H9 (cell line): Measurements from ENCODE around the gene MYO1F. TPM values are rescaled to one million over a fixed set of nuclear protein-coding genes. Genes with fewer than 3 reads are reported as not detected.
"Not testable (repeated sequence)": the region's sequence is repeated elsewhere in the genome, so short reads cannot be mapped to it uniquely, and the experiment has no call there.

Source experiments
- DNase-seq: peaks from one replicate; pipeline ENCODE4 v3.0.0-alpha.2; 2017
- H2AFZ ChIP-seq: one replicate; pipeline ENCODE4 v1.6.1; 2013; ENCODE audit warnings: mild to moderate bottlenecking, low read length, control low read depth, moderate library complexity
- H2AK5ac ChIP-seq: 2 replicates; pipeline ENCODE4 v1.6.1; 2013; ENCODE audit warnings: low read length, control low read depth, mixed read lengths; ENCODE audit not compliant: insufficient read length
- H2BK120ac ChIP-seq: one replicate; pipeline ENCODE4 v1.6.1; 2013; ENCODE audit warnings: low read depth, mild to moderate bottlenecking, low read length, control low read depth, inconsistent platforms; ENCODE audit not compliant: poor library complexity, severe bottlenecking
- H2BK12ac ChIP-seq: 2 replicates; pipeline ENCODE4 v1.6.1; 2013; ENCODE audit warnings: low read length, control low read depth, mixed read lengths, low read depth; ENCODE audit not compliant: insufficient read length
- H2BK15ac ChIP-seq: 2 replicates; pipeline ENCODE4 v1.6.1; 2013; ENCODE audit warnings: low read depth, low read length, control low read depth
- H2BK20ac ChIP-seq: one replicate; pipeline ENCODE4 v1.6.1; 2013; ENCODE audit warnings: low read depth, mild to moderate bottlenecking, low read length, control low read depth, inconsistent platforms; ENCODE audit not compliant: poor library complexity, severe bottlenecking
- H2BK5ac ChIP-seq: 2 replicates; pipeline ENCODE4 v1.6.1; 2013; ENCODE audit warnings: low read length, control low read depth, mixed read lengths; ENCODE audit not compliant: insufficient read length
- H3K14ac ChIP-seq: 2 replicates; pipeline ENCODE4 v1.6.1; 2013; ENCODE audit warnings: low read length, control low read depth; ENCODE audit not compliant: insufficient read depth
- H3K18ac ChIP-seq: 2 replicates; pipeline ENCODE4 v1.6.1; 2013; ENCODE audit warnings: low read depth, mild to moderate bottlenecking, mixed read lengths, low read length, control low read depth; ENCODE audit not compliant: insufficient read length
- H3K23ac ChIP-seq: 2 replicates; pipeline ENCODE4 v1.6.1; 2013; ENCODE audit warnings: low read length, control low read depth, mixed read lengths, low read depth; ENCODE audit not compliant: insufficient read length
- H3K23me2 ChIP-seq: 2 replicates; pipeline ENCODE4 v1.6.1; 2013; ENCODE audit warnings: low read depth, mild to moderate bottlenecking, mixed read lengths, low read length, control low read depth; ENCODE audit not compliant: insufficient read length, poor library complexity, severe bottlenecking
- H3K27ac ChIP-seq: 2 replicates; pipeline ENCODE4 v1.5.1; 2013; ENCODE audit warnings: low read length, control low read depth, mixed read lengths, low read depth; ENCODE audit not compliant: insufficient read length
- H3K27me3 ChIP-seq: 2 replicates; pipeline ENCODE4 v1.6.1; 2013; ENCODE audit warnings: low read length, control low read depth, inconsistent platforms; ENCODE audit not compliant: insufficient read depth
- H3K4ac ChIP-seq: 2 replicates; pipeline ENCODE4 v1.6.1; 2013; ENCODE audit warnings: low read depth, mild to moderate bottlenecking, control low read depth, inconsistent platforms, low read length, moderate library complexity
- H3K4me1 ChIP-seq: 2 replicates; pipeline ENCODE4 v1.6.1; 2013; ENCODE audit warnings: low read length, control low read depth, inconsistent platforms; ENCODE audit not compliant: insufficient read depth
- H3K4me2 ChIP-seq: 2 replicates; pipeline ENCODE4 v1.6.1; 2013; ENCODE audit warnings: low read length, control low read depth, mixed read lengths; ENCODE audit not compliant: insufficient read length, insufficient read depth
- H3K56ac ChIP-seq: 2 replicates; pipeline ENCODE4 v1.6.1; 2013; ENCODE audit warnings: low read depth, mild to moderate bottlenecking, mixed read lengths, low read length, control low read depth; ENCODE audit not compliant: insufficient read length
- H3K79me1 ChIP-seq: 2 replicates; pipeline ENCODE4 v1.6.1; 2013; ENCODE audit warnings: low read depth, mild to moderate bottlenecking, moderate library complexity, low read length, control low read depth, inconsistent platforms; ENCODE audit not compliant: insufficient read depth, poor library complexity, severe bottlenecking
- H3K79me2 ChIP-seq: 2 replicates; pipeline ENCODE4 v1.6.1; 2013; ENCODE audit warnings: low read length, control low read depth, inconsistent platforms; ENCODE audit not compliant: insufficient read depth
- H3K9ac ChIP-seq: 2 replicates; pipeline ENCODE4 v1.6.1; 2013; ENCODE audit warnings: low read length, control low read depth, mixed read lengths; ENCODE audit not compliant: insufficient read length; ENCODE audit errors: extremely low read depth
- H3K9me3 ChIP-seq: one replicate; pipeline ENCODE4 v1.6.1; 2013; ENCODE audit warnings: low read depth, low read length, inconsistent platforms; ENCODE audit not compliant: control insufficient read depth
- H3T11ph ChIP-seq: one replicate; pipeline ENCODE4 v1.6.1; 2013; ENCODE audit warnings: mild to moderate bottlenecking, low read length, control low read depth, inconsistent platforms
- H4K20me1 ChIP-seq: one replicate; pipeline ENCODE4 v1.6.1; 2013; ENCODE audit not compliant: control insufficient read depth, insufficient read length, insufficient read depth
- H4K5ac ChIP-seq: 2 replicates; pipeline ENCODE4 v1.6.1; 2013; ENCODE audit warnings: low read depth, mild to moderate bottlenecking, mixed read lengths, low read length, control low read depth; ENCODE audit not compliant: insufficient read length
- H4K8ac ChIP-seq: replicated peaks from 2 replicates; pipeline ENCODE4 v1.6.1; 2013; ENCODE audit warnings: low read length, control low read depth, mixed read lengths, low read depth; ENCODE audit not compliant: insufficient read length
- H4K91ac ChIP-seq: 2 replicates; pipeline ENCODE4 v1.6.1; 2013; ENCODE audit warnings: low read depth, mild to moderate bottlenecking, moderate library complexity, mixed read lengths, low read length, control low read depth; ENCODE audit not compliant: insufficient read length
- H3K27ac Mint-ChIP-seq, 3 experiments: 2 replicates in 2 of 3; 3 replicates in 1 of 3; pipeline ENCODE4 v1.8.0; 2020 to 2021; ENCODE audit warnings: mixed read lengths in 3 of 3, mild to moderate bottlenecking in 1 of 3, moderate library complexity in 1 of 3
- H3K27me3 Mint-ChIP-seq: 2 replicates; pipeline ENCODE4 v1.8.0; 2021; ENCODE audit warnings: low read depth, mild to moderate bottlenecking, moderate library complexity, mixed read lengths
- H3K36me3 Mint-ChIP-seq, 3 experiments: 2 replicates in 2 of 3; 3 replicates in 1 of 3; pipeline ENCODE4 v1.8.0; 2020 to 2021; ENCODE audit warnings: low read depth in 3 of 3, mixed read lengths in 3 of 3; ENCODE audit not compliant: insufficient read depth in 1 of 3
- H3K4me1 Mint-ChIP-seq, 2 experiments: 2 replicates each; pipeline ENCODE4 v1.8.0; 2020; ENCODE audit warnings: mixed read lengths in 2 of 2
- H3K4me3 Mint-ChIP-seq, 2 experiments: 2 replicates in 1 of 2; 3 replicates in 1 of 2; pipeline ENCODE4 v1.8.0; 2020 to 2021; ENCODE audit warnings: mild to moderate bottlenecking in 2 of 2, mixed read lengths in 2 of 2, moderate library complexity in 1 of 2
- H3K9me3 Mint-ChIP-seq, 2 experiments: 2 replicates in 1 of 2; 3 replicates in 1 of 2; pipeline ENCODE4 v1.8.0; 2020; ENCODE audit warnings: mild to moderate bottlenecking in 2 of 2, mixed read lengths in 2 of 2, moderate library complexity in 1 of 2
- WGBS: extraction: QIAGEN DNeasy Blood & Tissue Kit; methylation state at CpG from one replicate; pipeline ENCODE4 v1.1.7; 2013; ENCODE audit warnings: missing lambda C conversion rate, low lambda C conversion rate, mixed read lengths; ENCODE audit not compliant: insufficient read length; ENCODE audit errors: extremely low coverage; 5-methylcytosine and 5-hydroxymethylcytosine counted together
- total RNA-seq: library from RNA; stranded (reverse); gene quantifications from 2 replicates; pipeline ENCODE4 v1.2.1, GENCODE V29; 2021
- TF ChIP-seq, protein P1 (sequence below): fragments of 200-600 bp; sonication (generic); conservative IDR thresholded peaks from 3 replicates; pipeline ENCODE4 v1.8.0; 2021; ENCODE audit warnings: antibody characterized with exemption, mild to moderate bottlenecking

The MYO1F gene
- total RNA-seq, 1 experiment from 2014 or later = 1.0 TPM

DNA sequence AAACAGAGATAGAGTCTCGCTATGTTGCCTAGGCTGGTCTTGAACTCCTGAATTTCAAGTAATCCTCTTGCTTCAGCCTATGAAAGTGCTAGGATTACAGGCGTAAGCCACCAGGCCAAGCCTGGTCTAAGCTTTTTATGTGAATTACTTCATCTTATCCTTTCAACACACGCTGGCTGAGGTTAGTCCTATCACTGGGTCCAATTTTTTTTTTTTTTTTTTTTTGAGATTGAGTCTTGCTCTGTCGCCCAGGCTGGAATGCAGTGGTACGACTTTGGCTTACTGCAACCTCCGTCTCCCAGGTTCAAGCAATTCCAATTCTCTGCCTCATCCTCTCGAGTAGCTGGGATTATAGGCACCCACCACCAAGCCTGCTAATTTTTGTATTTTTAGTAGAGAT, 10.4 kb downstream of the MYO1F start:
- H2AK5ac ChIP-seq = no peak overlapping the region
- no peak overlapping the region for H4K5ac ChIP-seq
- no peaks in the 10 kb centered on the region for H3K4me1 ChIP-seq
- no peak overlapping the region for H2AFZ ChIP-seq
- H3K9me3 ChIP-seq = no peaks in the 10 kb centered on the region
- no peaks in the 10 kb centered on the region for H3K27me3 ChIP-seq
- no peak overlapping the region for H2BK15ac ChIP-seq
- no peaks in the 10 kb centered on the region for H3K79me2 ChIP-seq
- no peak overlapping the region for H3K27ac ChIP-seq
- H3K79me1 ChIP-seq = no peaks in the 10 kb centered on the region
- WGBS = no CpG with 5 or more reads among the region's 7 CpGs
- no peak overlapping the region for H2BK12ac ChIP-seq
- H4K8ac ChIP-seq = no peak overlapping the region
- H3K14ac ChIP-seq = no peak overlapping the region
- no peak overlapping the region for H3K4me3 Mint-ChIP-seq
- no peak overlapping the region for H3T11ph ChIP-seq
- H2BK5ac ChIP-seq = no peak overlapping the region
- H4K20me1 ChIP-seq = no peaks in the 10 kb centered on the region
- H3K36me3 Mint-ChIP-seq = no peaks in the 10 kb centered on the region
- H3K27ac Mint-ChIP-seq = no peak overlapping the region
- no peak overlapping the region for H3K4me2 ChIP-seq
- no peak overlapping the region for H3K23ac ChIP-seq
- H4K91ac ChIP-seq = no peak overlapping the region
- no peak overlapping the region for H3K9ac ChIP-seq
- H3K4ac ChIP-seq = no peak overlapping the region
- no peak overlapping the region for H2BK120ac ChIP-seq
- no peaks in the 10 kb centered on the region for H3K23me2 ChIP-seq
- no peak overlapping the region for H2BK20ac ChIP-seq
- no peak overlapping the region for H3K56ac ChIP-seq
- no peaks in the 10 kb centered on the region; a peak in 1 of 5 replicates for H3K9me3 Mint-ChIP-seq
- no peak overlapping the region for H3K18ac ChIP-seq
- TF ChIP-seq, protein P1, sequence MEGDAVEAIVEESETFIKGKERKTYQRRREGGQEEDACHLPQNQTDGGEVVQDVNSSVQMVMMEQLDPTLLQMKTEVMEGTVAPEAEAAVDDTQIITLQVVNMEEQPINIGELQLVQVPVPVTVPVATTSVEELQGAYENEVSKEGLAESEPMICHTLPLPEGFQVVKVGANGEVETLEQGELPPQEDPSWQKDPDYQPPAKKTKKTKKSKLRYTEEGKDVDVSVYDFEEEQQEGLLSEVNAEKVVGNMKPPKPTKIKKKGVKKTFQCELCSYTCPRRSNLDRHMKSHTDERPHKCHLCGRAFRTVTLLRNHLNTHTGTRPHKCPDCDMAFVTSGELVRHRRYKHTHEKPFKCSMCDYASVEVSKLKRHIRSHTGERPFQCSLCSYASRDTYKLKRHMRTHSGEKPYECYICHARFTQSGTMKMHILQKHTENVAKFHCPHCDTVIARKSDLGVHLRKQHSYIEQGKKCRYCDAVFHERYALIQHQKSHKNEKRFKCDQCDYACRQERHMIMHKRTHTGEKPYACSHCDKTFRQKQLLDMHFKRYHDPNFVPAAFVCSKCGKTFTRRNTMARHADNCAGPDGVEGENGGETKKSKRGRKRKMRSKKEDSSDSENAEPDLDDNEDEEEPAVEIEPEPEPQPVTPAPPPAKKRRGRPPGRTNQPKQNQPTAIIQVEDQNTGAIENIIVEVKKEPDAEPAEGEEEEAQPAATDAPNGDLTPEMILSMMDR = no peak
- H3K4me1 Mint-ChIP-seq = no peaks in the 10 kb centered on the region
- DNase-seq = no peak
- peaks cover 4% of the 10 kb centered on the region; the same call in 1 of the 2 replicates for H3K27me3 Mint-ChIP-seq

DNA sequence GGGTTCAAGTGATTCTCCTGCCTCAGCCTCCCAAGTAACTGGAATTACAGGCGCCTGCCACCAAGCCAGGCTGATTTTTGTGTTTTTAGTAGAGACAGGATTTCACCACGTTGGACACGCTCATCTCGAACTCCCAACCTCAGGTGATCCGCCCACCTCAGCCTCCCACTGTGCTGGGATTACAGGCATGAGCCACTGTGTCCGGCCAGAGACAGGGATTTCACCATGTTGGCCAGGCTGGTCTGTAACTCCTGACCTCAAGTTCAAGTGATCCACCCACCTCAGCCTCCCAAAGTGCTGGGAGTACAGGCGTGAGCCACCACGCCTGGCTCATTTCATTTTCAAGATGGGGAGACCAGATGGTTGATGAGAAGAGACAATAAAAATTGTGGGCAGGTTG, 12.4 kb downstream of the MYO1F start:
- not testable (repeated sequence) for H3K27ac ChIP-seq, H2BK12ac ChIP-seq
- WGBS = no CpG with 5 or more reads among the region's 8 CpGs

More for the DNA sequence above, 12.4 kb downstream of the MYO1F start:
- H4K91ac ChIP-seq, H2BK120ac ChIP-seq, H2AFZ ChIP-seq, H3K56ac ChIP-seq, H3K79me1 ChIP-seq, H3K4me1 Mint-ChIP-seq, H3K36me3 Mint-ChIP-seq, H3K4me3 Mint-ChIP-seq, H3K9me3 ChIP-seq, H3K23me2 ChIP-seq, H3K18ac ChIP-seq, H3K27ac Mint-ChIP-seq, H3K9me3 Mint-ChIP-seq, H3K27me3 Mint-ChIP-seq, H2BK15ac ChIP-seq, H4K5ac ChIP-seq, H4K8ac ChIP-seq, H3K23ac ChIP-seq, H3K4ac ChIP-seq, H2AK5ac ChIP-seq, H3K9ac ChIP-seq, DNase-seq, H3K4me2 ChIP-seq, H3T11ph ChIP-seq, H3K27me3 ChIP-seq, H2BK5ac ChIP-seq, H3K4me1 ChIP-seq, H2BK20ac ChIP-seq, H4K20me1 ChIP-seq, H3K14ac ChIP-seq, H3K79me2 ChIP-seq: not testable (repeated sequence)
